Duodenal mucosa (tissue), 2 donors: ENCODE results near the gene FGF21.
A peak's percentile ranks its signal among the peaks of the same experiment; 100 is the strongest.

Experiments used
- H3K27ac ChIP-seq: one replicate; pipeline ENCODE4 v1.7.0; 2013; ENCODE audit warnings: low read depth, low read length
- H3K27me3 ChIP-seq, 2 donors: one replicate each; pipeline ENCODE4 v1.7.0; 2013; ENCODE audit warnings: low read length in 2 of 2, control low read depth in 1 of 2; ENCODE audit not compliant: insufficient read depth in 2 of 2, control insufficient read depth in 1 of 2
- H3K36me3 ChIP-seq, 2 donors: one replicate each; pipeline ENCODE4 v1.7.0; 2013; ENCODE audit warnings: low read length in 2 of 2, control low read depth in 1 of 2; ENCODE audit not compliant: insufficient read depth in 2 of 2, control insufficient read depth in 1 of 2
- H3K4me1 ChIP-seq, 2 donors: one replicate each; pipeline ENCODE4 v1.7.0; 2013; ENCODE audit warnings: low read length in 2 of 2, control low read depth in 1 of 2; ENCODE audit not compliant: insufficient read depth in 2 of 2, control insufficient read depth in 1 of 2
- H3K4me3 ChIP-seq, 2 donors: one replicate each; pipeline ENCODE4 v1.7.0; 2013; ENCODE audit warnings: low read length in 2 of 2, low read depth in 1 of 2
- H3K9ac ChIP-seq, 2 donors: one replicate each; pipeline ENCODE4 v1.7.0; 2013; ENCODE audit warnings: low read length in 2 of 2, low read depth in 1 of 2
- H3K9me3 ChIP-seq, 2 donors: one replicate each; pipeline ENCODE4 v1.7.0; 2013; ENCODE audit warnings: low read length in 2 of 2, control low read depth in 1 of 2; ENCODE audit not compliant: control insufficient read depth in 1 of 2

The FGF21 gene

DNA sequence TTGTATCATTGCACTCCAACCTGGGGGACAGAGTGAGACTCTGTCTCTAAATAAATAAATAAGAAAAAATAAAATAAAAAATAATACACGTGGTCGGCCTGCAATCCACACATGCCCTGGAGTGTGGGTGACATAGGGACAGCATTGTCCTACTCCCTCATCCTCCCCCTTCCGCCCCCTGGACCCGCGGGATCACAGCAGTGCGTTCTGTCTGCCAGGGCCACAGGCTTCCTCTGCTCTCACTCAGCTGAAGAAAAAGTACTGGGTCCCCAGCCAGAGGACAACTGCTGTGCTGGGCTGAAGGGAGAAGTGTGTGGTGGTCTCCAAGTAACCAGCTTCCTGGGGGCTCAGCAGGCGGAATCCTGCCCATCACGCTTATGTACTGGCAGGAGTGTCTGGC, 49.2 kb downstream of the FGF21 start:
- Histone ChIP-seq H3K9me3 (no peaks in the 10 kb centered on the region), H3K4me1 (peaks cover 11% of the 10 kb centered on the region in 2 donors), H3K9ac (no peak overlapping the region), H3K27me3 (no peaks in the 10 kb centered on the region), H3K27ac (no peak overlapping the region), H3K36me3 (no peaks in the 10 kb centered on the region), H3K4me3 (no peak overlapping the region)

DNA sequence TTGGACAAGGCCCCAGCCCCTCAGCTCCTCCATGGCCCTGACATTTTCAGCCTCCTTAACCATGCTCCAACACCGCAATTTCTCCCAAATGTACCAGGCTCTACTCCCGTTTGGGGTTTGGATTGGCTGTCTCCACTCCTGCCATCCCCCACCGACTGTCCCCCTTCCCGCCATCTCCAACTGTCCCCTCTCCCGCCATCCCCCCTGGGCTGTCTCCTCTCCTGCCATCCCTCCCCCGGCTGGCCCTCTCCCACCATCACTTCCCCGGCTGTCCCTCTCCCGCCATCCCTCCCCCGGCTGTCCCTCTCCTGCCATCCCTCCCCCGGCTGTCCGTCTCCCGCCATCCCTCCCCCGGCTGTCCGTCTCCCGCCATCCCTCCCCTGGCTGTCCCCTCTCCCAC, 50.1 kb downstream of the FGF21 start:
- Histone ChIP-seq H3K4me3 (no peak overlapping the region), H3K27me3 (no peaks in the 10 kb centered on the region), H3K27ac (no peak overlapping the region), H3K9me3 (no peaks in the 10 kb centered on the region), H3K36me3 (no peaks in the 10 kb centered on the region), H3K9ac (no peak overlapping the region), H3K4me1 (peaks cover 19 to 20% of the 10 kb centered on the region in 2 donors)

- H3K9me3 ChIP-seq: no peaks in the 10 kb centered on the region
- H3K27me3 ChIP-seq: no peaks in the 10 kb centered on the region
- H3K36me3 ChIP-seq: no peaks in the 10 kb centered on the region
- H3K27ac ChIP-seq: no peak overlapping the region
- H3K4me3 ChIP-seq: no peak overlapping the region
- peaks cover 20 to 21% of the 10 kb centered on the region in 2 donors for H3K4me1 ChIP-seq
- peak overlapping the region in 1 of 2 donors; percentile 70 for H3K9ac ChIP-seq
These were observed 51.1 kb downstream of the FGF21 start for GRCh38 chr19:48806518-48806817.

DNA sequence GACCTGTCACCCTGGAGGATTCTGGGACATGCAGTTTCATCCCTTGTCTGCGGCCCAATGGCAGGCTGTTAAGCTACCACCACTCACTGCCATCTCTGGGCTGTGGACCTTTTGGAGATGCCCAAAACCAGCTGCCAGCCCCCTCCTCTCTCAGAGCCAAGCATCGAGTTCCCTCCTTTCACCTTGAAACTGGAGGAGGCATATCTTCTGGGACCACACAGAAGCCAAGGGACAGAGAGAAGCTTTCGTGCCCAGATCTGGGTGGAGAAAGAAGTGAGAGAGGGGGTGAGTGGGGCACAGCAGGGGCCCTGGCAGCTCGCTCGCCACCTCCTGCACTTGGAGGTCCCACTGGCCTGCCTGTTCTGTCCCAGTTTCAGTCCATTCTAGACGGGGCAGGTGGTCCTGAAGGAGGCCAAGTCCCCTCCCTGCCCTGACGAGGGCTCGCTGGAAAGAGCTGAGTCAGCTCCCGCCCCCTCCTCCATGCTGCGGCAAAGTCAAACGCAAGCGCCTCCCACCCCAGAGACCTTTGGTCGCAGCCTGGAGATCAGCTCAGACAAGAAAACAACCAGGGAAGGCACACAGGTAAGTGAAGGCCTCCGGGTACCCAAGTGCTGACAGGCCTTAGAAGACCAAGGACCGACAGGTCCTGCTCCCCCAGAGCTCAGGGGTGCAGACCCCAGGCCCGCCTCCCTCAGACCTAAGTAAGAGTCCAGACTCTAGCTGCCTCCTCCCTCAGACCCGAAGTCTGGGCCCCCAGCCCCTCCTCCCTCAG, 51.7 kb downstream of the FGF21 start:
- Histone ChIP-seq H3K4me1 (peaks cover 21 to 23% of the 10 kb centered on the region in 2 donors), H3K27me3 (no peaks in the 10 kb centered on the region), H3K4me3 (peak overlapping the region; percentile 66 to 70), H3K9me3 (no peaks in the 10 kb centered on the region), H3K27ac (peak overlapping the region; percentile 67), H3K36me3 (no peaks in the 10 kb centered on the region), H3K9ac (peak overlapping the region; percentile 70 to 76)

- H3K36me3 ChIP-seq: no peaks in the 10 kb centered on the region
- no peaks in the 10 kb centered on the region for H3K27me3 ChIP-seq
- H3K4me1 ChIP-seq: peaks cover 21 to 24% of the 10 kb centered on the region in 2 donors
- H3K27ac ChIP-seq: peak overlapping the region; percentile 67
- no peaks in the 10 kb centered on the region for H3K9me3 ChIP-seq
- peak overlapping the region; percentile 66 to 70 for H3K4me3 ChIP-seq
- peak overlapping the region; percentile 70 to 76 for H3K9ac ChIP-seq
These were observed 52.4 kb downstream of the FGF21 start for GRCh38 chr19:48807590-48808308.
